ENCODE results near the gene ATP10A.
"Not testable (repeated sequence)": the region's sequence is repeated elsewhere in the genome, so short reads cannot be mapped to it uniquely, and the experiment has no call there.

The ATP10A gene

GRCh38 chr15:25770618-25771337 is 92.3 kb downstream of the ATP10A start:
- no peak for DNase-seq

- no peak for DNase-seq
Observed at GRCh38 chr15:25770031-25770430, 93.1 kb downstream of the ATP10A start.

- no peak for DNase-seq
Observed at GRCh38 chr15:25768271-25768670, 94.9 kb downstream of the ATP10A start.

- DNase-seq = no peak
Observed at GRCh38 chr15:25767356-25768151, 95.6 kb downstream of the ATP10A start.

- DNase-seq = no peak
Observed at GRCh38 chr15:25766417-25766816, 96.7 kb downstream of the ATP10A start.

DNA sequence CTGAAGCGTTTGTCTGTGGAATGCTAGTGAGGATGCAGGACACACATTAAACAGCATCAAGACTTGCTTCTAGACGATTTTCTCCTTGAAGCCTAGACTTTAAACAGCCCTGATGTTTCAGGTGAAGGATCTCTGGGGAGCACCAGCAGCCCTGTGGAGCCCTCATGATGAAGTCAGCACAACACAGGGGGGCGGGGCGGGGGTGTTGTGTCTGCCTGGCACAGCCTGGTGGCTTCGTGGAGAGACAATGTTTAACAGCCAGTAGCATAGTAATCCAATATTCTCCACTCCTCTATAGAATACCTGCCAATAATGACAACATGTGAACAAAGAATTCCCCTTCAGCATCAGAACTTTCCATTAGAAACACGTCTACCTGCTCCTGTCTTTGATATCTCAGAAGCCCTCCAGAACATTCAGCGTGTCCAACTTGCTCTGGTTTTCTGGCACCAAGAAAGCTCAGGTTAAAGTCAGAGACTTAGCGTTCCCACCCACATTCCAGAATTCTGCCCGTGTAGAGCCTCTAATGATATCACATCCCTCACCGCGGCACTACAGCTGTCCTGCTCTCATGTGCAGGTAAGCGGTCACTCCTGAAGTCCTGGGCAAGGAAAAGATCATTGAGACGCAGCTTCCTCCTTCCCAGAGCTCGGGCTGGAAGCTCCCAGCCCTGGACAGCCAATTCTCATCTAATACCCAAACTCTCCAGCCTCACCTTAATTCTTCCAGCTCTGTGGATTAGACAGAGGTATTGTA is 98.0 kb downstream of the ATP10A start:
- no peak for DNase-seq

DNA sequence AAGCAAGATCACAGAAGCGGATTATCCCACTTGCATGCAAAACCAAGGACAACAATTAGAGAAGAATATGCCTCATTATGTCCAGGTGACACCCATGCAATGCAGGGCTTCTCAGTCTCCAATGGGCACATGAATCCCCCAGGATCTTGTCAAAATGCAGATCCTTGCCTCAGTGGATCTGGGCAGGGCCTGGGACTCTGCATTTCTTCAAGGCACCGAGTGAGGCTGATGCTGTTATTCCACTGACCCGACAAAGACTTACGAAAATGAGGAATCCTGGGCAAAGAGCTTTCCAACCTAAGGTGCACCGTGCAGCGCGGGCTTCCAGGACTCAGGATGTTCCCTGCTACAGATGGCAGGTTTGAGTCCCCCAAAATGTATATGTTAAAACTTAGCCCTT is 99.2 kb downstream of the ATP10A start:
- DNase-seq = no peak

- no peak for DNase-seq
Observed at GRCh38 chr15:25763331-25763751, 99.8 kb downstream of the ATP10A start.

DNA sequence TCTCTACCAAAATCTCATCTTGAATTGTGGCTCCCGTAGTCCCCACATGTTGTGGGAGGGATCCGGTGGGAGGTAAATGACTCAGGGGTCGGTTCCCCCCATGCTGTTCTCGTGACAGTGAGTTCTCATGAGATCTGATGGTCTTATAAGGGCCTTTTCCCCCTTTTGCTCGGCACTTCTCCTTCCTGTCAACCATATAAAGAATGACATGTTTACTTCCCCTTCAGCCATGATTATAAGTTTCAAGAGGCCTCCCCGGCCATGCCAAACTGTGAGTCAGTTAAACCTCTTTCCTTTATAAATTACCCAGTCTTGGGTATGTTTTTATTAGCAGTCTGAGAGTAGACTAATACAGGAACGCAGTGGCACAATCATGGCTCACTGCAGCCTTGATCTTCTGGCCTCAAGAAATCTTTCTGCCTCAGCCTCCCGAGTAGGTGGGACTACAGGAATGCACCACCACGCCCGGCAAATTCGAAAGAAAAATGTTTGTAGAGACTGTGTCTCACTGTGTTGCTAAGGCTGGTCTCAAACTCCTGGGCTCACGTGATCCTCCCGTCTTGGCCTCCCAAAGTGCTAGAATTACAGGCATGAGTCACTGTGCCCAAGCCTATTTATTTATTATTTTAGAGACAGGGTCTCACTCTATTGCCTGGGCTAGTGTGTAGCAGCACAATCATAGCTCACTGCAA is 101.0 kb downstream of the ATP10A start:
- DNase-seq = no peak

- DNase-seq = no peak
Observed at GRCh38 chr15:25759421-25759820, 103.7 kb downstream of the ATP10A start.

GRCh38 chr15:25758612-25759011 is 104.5 kb downstream of the ATP10A start:
- not testable (repeated sequence) for DNase-seq

GRCh38 chr15:25743548-25744275 is 119.4 kb downstream of the ATP10A start:
- DNase-seq = no peak

DNA sequence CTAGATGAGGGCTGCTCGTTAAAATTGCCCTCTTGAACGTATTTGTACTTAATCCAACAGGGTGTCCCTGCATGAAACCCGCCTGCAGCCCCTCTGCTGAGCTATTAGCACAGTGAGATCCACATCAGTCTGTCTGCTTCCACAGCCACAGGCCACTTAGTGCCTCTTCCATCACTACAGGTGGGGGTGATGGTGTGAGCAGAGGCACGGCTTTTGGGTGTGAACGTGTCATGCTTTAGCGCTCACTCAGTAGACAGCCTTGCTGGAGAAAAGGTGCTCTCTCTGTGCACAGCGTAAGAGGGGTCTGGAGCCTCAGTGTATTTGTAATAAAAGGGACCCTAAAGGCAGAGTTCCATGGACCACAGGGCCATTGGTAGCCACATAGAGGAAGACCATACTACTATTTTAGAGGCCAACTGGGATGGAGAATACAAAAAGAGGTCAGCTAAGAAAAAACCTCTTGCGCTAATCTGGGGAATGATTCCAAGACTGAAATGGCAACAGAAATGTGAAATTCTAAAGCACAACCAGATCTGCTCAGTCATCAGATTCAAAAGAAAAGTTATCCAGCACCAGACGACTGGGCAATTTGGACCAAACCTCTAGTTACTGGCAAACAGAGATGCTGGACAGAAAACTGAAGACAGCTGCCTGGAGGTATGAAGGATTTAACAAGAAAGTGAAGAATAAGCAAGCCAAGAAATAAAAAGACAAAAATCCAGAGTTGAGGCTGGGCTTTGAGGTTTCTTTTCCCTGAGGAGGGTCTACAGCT is 120.2 kb downstream of the ATP10A start:
- no peak for DNase-seq

- no peak for DNase-seq
Observed at GRCh38 chr15:25742041-25742730, 120.9 kb downstream of the ATP10A start.

DNA sequence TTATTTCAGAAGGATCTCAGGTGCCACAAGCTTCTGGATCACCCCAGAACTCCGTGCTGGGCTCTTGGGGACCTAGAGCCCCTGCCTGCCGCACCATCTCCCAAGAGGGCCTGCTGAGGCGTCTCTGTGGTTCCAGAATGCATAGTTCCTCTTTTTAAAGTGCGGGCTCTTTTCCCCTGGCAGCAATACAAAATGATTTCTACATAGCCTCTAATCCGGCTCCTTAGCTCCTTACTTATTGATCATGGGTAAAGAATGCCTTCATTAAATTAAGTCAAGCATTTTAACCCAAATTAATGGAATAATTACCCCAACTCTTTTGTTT is 121.9 kb downstream of the ATP10A start:
- no peak for DNase-seq

DNA sequence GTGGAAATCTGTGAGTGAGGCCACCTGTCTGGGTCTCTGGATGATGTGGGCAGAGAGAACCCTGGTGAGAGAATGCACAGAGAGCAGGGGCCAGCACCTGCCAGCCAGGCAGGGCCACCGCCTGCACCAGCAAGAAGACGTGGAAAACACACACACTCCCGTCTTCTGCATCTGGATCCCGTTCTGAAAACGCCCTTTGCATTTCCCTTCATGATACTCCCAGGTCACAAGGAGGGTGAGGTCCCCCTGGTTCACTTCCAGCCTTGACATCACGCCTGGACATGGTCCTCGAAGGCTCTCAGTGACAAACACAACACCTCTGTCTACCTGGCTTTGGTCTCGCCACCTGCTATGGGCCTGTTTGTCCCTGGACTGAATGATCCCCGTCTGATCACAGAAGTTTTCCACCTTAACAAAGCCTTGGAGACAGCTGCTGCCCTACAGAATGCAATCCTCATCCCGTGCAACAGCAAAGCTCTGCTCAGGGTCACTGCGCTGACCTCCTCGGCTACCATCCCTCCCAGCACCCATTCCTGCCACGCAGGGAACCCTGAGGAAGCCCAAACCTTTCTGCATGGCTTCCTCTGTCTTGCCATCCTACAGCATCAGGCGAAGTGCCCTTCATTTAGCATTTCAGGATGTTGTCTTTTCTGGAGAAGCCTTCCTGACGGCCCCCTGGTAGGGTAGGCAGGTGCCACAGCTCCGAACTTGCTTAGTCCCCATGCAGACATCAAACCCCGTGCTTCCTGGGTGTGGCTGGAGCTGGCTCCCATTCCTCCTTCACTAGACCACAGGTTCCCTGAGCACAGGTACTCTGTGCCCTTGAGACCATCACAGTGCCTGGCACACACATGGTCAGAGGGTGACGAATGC is 122.5 kb downstream of the ATP10A start:
- no peak for DNase-seq

DNA sequence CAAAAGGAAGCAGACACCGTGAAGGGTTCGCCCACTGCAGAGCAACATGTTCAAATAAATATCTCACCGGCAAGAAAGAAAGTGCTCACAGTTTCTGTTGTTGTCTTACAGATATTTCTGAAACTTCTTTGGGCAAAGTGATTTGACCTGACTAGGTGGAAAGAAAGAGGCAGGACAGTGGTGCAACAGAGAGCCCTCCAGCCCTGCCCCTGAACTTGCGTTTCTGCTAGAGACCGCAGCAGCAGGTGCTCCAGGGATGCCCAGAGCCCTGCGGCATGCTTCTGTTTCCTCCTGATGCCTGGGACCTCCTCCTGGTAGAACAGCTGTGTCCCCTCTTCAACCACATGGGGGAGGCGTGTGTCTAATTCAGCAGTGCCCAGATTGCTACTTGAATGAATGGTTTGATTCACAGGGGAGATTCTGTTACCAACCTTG is 123.4 kb downstream of the ATP10A start:
- no peak for DNase-seq

- no peak for DNase-seq
Observed at GRCh38 chr15:25738171-25738965, 124.8 kb downstream of the ATP10A start.

GRCh38 chr15:25737218-25737643 is 125.9 kb downstream of the ATP10A start:
- DNase-seq = no peak
